ENCODE measurements around the gene TIGIT.

DNA sequence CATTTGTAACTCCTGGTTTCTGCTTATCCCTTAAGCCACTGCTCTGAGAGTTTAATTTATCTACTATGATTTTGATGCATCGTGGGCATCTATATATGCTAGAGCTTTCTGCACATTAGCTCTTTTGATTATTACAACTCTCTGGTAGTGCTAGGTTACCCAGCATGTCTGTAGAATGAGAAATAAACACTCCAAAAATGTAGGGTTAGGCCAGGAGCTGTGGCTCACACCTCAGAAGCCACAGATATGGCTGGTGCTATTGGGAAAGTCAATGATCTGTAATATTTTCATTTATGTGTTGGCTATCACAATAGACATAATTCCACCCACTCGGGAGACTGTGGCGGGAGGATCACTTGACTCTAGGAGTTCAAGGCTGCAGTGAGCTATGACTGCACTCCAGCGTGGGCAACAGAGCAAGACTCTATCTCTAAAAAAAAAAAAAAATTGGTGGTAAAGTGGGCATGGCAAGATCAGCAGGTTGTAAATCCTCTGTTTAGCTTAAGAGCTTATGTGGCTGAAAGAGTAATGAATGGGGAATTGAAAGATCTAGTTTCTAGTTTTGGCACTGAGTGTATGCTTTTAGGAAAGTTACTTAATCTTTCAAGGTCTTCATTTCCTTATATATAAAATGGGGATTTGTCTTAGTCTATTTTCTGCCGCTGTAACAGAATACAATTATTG, 6.3 kb downstream of the TIGIT start:
- no peak for TF ChIP-seq CTCF (IDR thresholded peaks at IDR 0.05)
- TF ChIP-seq POLR2A (IDR thresholded peaks at IDR 0.05; ENCODE audit: low read depth) = no peak
- no peak for TF ChIP-seq EP300 (IDR thresholded peaks at IDR 0.05)
- no peak for TF ChIP-seq POLR2AphosphoS5 (IDR thresholded peaks at IDR 0.05)

Measured in esophagus muscularis mucosa (tissue), 4 donors.